K562 (cell line): Measurements from ENCODE around the gene BNIP5. TPM values are rescaled to one million over a fixed set of nuclear protein-coding genes. Genes with fewer than 3 reads are reported as not detected.

Experiments
- AFF1 ChIP-seq, 2 experiments: fragments of 450-650 bp; IDR thresholded peaks; 2 replicates each; pipeline ENCODE4 v1.6.1; 2018; ENCODE audit warnings: mild to moderate bottlenecking in 2 of 2, low read depth in 1 of 2; ENCODE audit not compliant: partially characterized antibody in 2 of 2
- CXXC5 ChIP-seq: fragments of 250-450 bp; sonication (Bioruptor Pico); IDR thresholded peaks from 2 replicates; pipeline ENCODE4 v1.8.0; 2022; ENCODE audit warnings: inconsistent platforms, mild to moderate bottlenecking, moderate library complexity
- E4F1 ChIP-seq: fragments of 250-450 bp; sonication (Bioruptor Pico); IDR thresholded peaks from 2 replicates; pipeline ENCODE4 v1.5.0; 2021; ENCODE audit warnings: mild to moderate bottlenecking, borderline replicate concordance
- HNRNPLL ChIP-seq: fragments of 200-400 bp; formaldehyde crosslinking; IDR thresholded peaks from 2 replicates; pipeline ENCODE4 v1.6.1; 2017; ENCODE audit warnings: low read length, low read depth, mild to moderate bottlenecking; ENCODE audit not compliant: poor library complexity, severe bottlenecking
- LARP7 ChIP-seq: fragments of 450-650 bp; IDR thresholded peaks from 2 replicates; pipeline ENCODE4 v1.6.1; 2016
- MCM3 ChIP-seq: fragments of 450-650 bp; IDR thresholded peaks from 2 replicates; pipeline ENCODE4 v1.6.1; 2016
- MIER1 ChIP-seq: fragments of 450-650 bp; IDR thresholded peaks from 2 replicates; pipeline ENCODE4 v1.6.1; 2016; ENCODE audit warnings: antibody characterized with exemption, mild to moderate bottlenecking, low read depth
- MTA1 ChIP-seq: fragments of 450-650 bp; IDR thresholded peaks from 2 replicates; pipeline ENCODE4 v1.6.1; 2017; ENCODE audit warnings: borderline replicate concordance
- MXI1 ChIP-seq: IDR thresholded peaks from 2 replicates; pipeline ENCODE4 v1.6.1; 2011; ENCODE audit warnings: low read depth, mild to moderate bottlenecking, improper control_type of control experiment, low read length
- NFATC3 ChIP-seq: fragments of 450-650 bp; IDR thresholded peaks from 2 replicates; pipeline ENCODE4 v1.6.1; 2017; ENCODE audit warnings: mild to moderate bottlenecking
- PTBP1 ChIP-seq: fragments of 200-400 bp; formaldehyde crosslinking; IDR thresholded peaks from 2 replicates; pipeline ENCODE4 v1.6.1; 2017; ENCODE audit warnings: low read depth, low read length
- ZBTB43 ChIP-seq: sonication (generic); formaldehyde crosslinking; IDR thresholded peaks from 2 replicates; pipeline ENCODE4 v1.8.0; 2023; ENCODE audit warnings: mild to moderate bottlenecking, missing genetic modification reagents
- ZBTB9 ChIP-seq: fragments of 450-650 bp; formaldehyde crosslinking; IDR thresholded peaks from 2 replicates; pipeline ENCODE4 v1.4.0; 2020; ENCODE audit warnings: mild to moderate bottlenecking, moderate library complexity
- ZHX1 ChIP-seq: fragments of 150-350 bp; conservative IDR thresholded peaks from 2 replicates; pipeline ENCODE4 v1.6.1; 2014; ENCODE audit warnings: low read length
- ZNF143 ChIP-seq: sonication (generic); formaldehyde crosslinking; IDR thresholded peaks from 2 replicates; pipeline ENCODE4 v1.9.0; 2022; ENCODE audit warnings: mild to moderate bottlenecking, missing genetic modification reagents
- ZNF253 ChIP-seq: fragments of 250-450 bp; sonication (Bioruptor Pico); conservative IDR thresholded peaks from 2 replicates; pipeline ENCODE4 v1.6.1; 2021; ENCODE audit warnings: mild to moderate bottlenecking
- polyA plus RNA-seq, 8 experiments: library from polyadenylated mRNA; depleted of rRNA in 4 of 8; stranded (reverse) in 5 of 8; unstranded in 3 of 8; fragments of >200 nt; fragmentation: Nextera tagmentation in 2 of 8; fragmentation: Illumina TruSeq in 1 of 8; extraction: Ambion mirVana in 2 of 8; extraction: Trizol in 1 of 8; gene quantifications; 2 replicates each; pipeline versions ENCODE4 v1.2.1 to v1.2.3, GENCODE V29; 2011 to 2014; ENCODE audit warnings: inconsistent platforms in 1 of 8, missing spikeins in 1 of 8
- total RNA-seq, 7 experiments: library from RNA; depleted of rRNA in 6 of 7; stranded (reverse); fragments of >200 nt in 6 of 7; fragmentation: Illumina TruSeq in 2 of 7; extraction: Trizol in 2 of 7; gene quantifications; 2 replicates each; pipeline versions ENCODE4 v1.2.1 to v1.2.3, GENCODE V29; 2011 to 2021; ENCODE audit warnings: low replicate concordance in 1 of 7

The BNIP5 gene
- total and polyA plus RNA-seq, 9 of the 15 experiments (the other 6 are each of a cell fraction or from before 2014, with no cell fraction given), result not detected

- TF ChIP-seq AFF1 (IDR thresholded peaks at IDR 0.05; ENCODE audit: low read depth in 1 of 2, partially characterized antibody in 2 of 2) (peak; percentile 45 to 59), PTBP1 (no peak), ZNF143 (CRISPR knock-in tag) (no peak), CXXC5 (CRISPR knock-in tag) (peak; percentile 62), NFATC3 (no peak), HNRNPLL (no peak), ZBTB43 (no peak), MTA1 (no peak), E4F1 (CRISPR knock-in tag) (no peak), ZNF253 (no peak), LARP7 (no peak), ZHX1 (peak; percentile 90; the same call in 1 of the 2 replicates), MCM3 (no peak), MXI1 (no peak), MIER1 (no peak), ZBTB9 (CRISPR knock-in tag) (no peak)
Observed at GRCh38 chr6:36340618-36341454, 4.1 kb upstream of the BNIP5 start (continued).
